ENCODE measurements around the gene DCTN1.
"Not testable (repeated sequence)": the region's sequence is repeated elsewhere in the genome, so short reads cannot be mapped to it uniquely, and the experiment has no call there.

The DCTN1 gene

GRCh38 chr2:74368499-74368898 lies 11.6 kb downstream of the DCTN1 start:
- DNase-seq = no peak

GRCh38 chr2:74367789-74368188 lies 12.3 kb downstream of the DCTN1 start:
- no peak for DNase-seq

GRCh38 chr2:74366036-74366435 lies 14.1 kb downstream of the DCTN1 start:
- DNase-seq = no peak

GRCh38 chr2:74364533-74365505 lies 15.3 kb downstream of the DCTN1 start:
- DNase-seq = no peak

GRCh38 chr2:74361327-74361726 lies 18.8 kb downstream of the DCTN1 start:
- no peak for DNase-seq

GRCh38 chr2:74357627-74358026 lies 22.5 kb downstream of the DCTN1 start:
- no peak for DNase-seq

- no peak for DNase-seq
Measured at GRCh38 chr2:74349889-74350288, 30.2 kb downstream of the DCTN1 start.

- no peak for DNase-seq
Measured at GRCh38 chr2:74347742-74348141, 32.4 kb downstream of the DCTN1 start.

GRCh38 chr2:74347303-74347702 lies 32.8 kb downstream of the DCTN1 start:
- DNase-seq = no peak

- no peak for DNase-seq
Measured at GRCh38 chr2:74345272-74345943, 34.7 kb downstream of the DCTN1 start.

GRCh38 chr2:74343316-74343715 lies 36.8 kb downstream of the DCTN1 start, which contains the start of gene SLC4A5:
SLC4A5 (minus strand) TSS chr2:74343416; CDS start chr2:74315023, 28,393 bp downstream.
- no peak for DNase-seq

- DNase-seq = not testable (repeated sequence)
Measured at GRCh38 chr2:74336227-74336626, 43.9 kb downstream of the DCTN1 start.

GRCh38 chr2:74334931-74335333 lies 45.2 kb downstream of the DCTN1 start:
- peak; percentile 56 for DNase-seq

- no peak for DNase-seq
Measured at GRCh38 chr2:74333896-74334586, 46.1 kb downstream of the DCTN1 start.

- peak; percentile 18 for DNase-seq
Measured at GRCh38 chr2:74333175-74333574, 46.9 kb downstream of the DCTN1 start.

- no peak for DNase-seq
Measured at GRCh38 chr2:74332550-74333174, 47.4 kb downstream of the DCTN1 start.

GRCh38 chr2:74328573-74328972 lies 51.5 kb downstream of the DCTN1 start:
- DNase-seq = no peak

- DNase-seq = no peak
Measured at GRCh38 chr2:74328074-74328473, 52.0 kb downstream of the DCTN1 start.

- no peak for DNase-seq
Measured at GRCh38 chr2:74327627-74328026, 52.5 kb downstream of the DCTN1 start.

GRCh38 chr2:74327199-74327598 lies 52.9 kb downstream of the DCTN1 start:
- DNase-seq = no peak

GRCh38 chr2:74325815-74326214 lies 54.3 kb downstream of the DCTN1 start:
- DNase-seq = no peak

GRCh38 chr2:74321737-74322136 lies 58.4 kb downstream of the DCTN1 start:
- DNase-seq = no peak

GRCh38 chr2:74317701-74318100 lies 62.4 kb downstream of the DCTN1 start:
- DNase-seq = no peak

Measured in NCI-H1436 (cell line).